Stimulated activated effector memory CD8-positive, alpha-beta T cell treated with anti-CD3 and anti-CD28 coated beads, Interleukin-12 subunit alpha, Interleukin-12 subunit beta, amount 100 ng/mL, for 72 hours (primary cell): Measurements from ENCODE around the gene WNK2.

Source experiments
- ATAC-seq: fragments of 150-1000 bp; cut with Tn5 transposase; 2 replicates; pipeline ENCODE4 v1.10.0; 2021
- DNase-seq, 2 donors: peaks; one replicate each; pipeline ENCODE4 v3.0.0; 2021 to 2022; ENCODE audit warnings: low spot score in 2 of 2
- H3K27ac Mint-ChIP-seq: one replicate; pipeline ENCODE4 v1.8.0; 2022; ENCODE audit warnings: mild to moderate bottlenecking, mixed read lengths
- H3K36me3 Mint-ChIP-seq: one replicate; pipeline ENCODE4 v1.8.0; 2022; ENCODE audit warnings: mild to moderate bottlenecking, mixed read lengths
- H3K4me1 Mint-ChIP-seq: one replicate; pipeline ENCODE4 v1.8.0; 2022; ENCODE audit warnings: mixed read lengths
- H3K4me3 Mint-ChIP-seq: one replicate; pipeline ENCODE4 v1.8.0; 2022; ENCODE audit warnings: mild to moderate bottlenecking, mixed read lengths
- H3K9me3 Mint-ChIP-seq: one replicate; pipeline ENCODE4 v1.8.0; 2022; ENCODE audit warnings: mixed read lengths

The WNK2 gene

DNA sequence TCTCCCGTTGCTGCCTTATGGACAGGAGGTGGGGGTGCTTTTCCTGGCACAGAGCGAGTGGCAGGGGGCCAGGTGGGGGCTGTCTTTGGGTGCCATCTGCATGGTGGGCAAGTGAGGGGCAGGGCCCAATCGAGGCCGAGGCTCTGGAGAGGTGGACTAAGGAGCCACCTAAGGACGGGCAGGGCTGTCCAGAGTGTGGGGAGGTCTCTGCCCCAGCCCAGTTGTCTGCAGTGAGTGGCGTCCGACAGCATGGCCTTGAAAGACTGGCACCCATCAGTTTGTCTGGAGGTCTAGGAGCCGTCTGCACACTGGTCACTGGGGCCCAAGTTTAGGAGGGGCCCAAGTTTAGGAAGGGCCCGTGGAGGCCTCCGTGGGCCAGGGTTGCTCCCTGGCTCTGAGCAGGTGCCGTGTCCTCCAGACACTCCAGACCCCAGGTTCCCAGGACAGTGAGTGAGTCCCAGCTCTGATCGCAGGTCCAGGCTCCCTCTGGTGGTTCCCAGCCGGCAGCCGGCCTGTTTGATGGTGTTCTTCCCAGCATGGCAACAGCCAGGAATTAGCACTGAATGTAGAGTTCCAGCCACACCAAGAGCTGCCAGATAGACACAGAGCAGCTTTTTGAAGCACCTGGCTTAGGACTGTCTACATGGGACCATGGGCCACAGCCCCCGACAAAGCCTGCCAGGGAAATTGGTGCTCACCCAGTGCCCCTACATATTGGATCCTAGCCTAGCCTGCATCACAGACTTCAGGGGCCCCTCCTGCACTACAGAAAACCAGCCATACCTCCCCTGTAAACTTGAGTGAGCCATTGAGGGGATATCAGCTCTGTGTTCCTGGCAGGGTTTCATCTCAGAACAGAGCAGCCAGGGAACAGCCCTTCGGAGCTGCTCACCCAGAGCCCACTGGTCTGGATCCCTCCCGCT is 120.9 kb downstream of the WNK2 start:
- Mint-ChIP-seq H3K9me3 (no peaks in the 10 kb centered on the region), H3K36me3 (no peaks in the 10 kb centered on the region), H3K4me1 (peaks cover 6% of the 10 kb centered on the region), H3K27ac (no peak overlapping the region), H3K4me3 (no peak overlapping the region)
- ATAC-seq = no peak
- DNase-seq = peak in 1 of 2 donors; percentile 48

- H3K9me3 Mint-ChIP-seq = no peaks in the 10 kb centered on the region
- DNase-seq (no peak), ATAC-seq (no peak)
- H3K27ac Mint-ChIP-seq = no peak overlapping the region
- H3K4me1 Mint-ChIP-seq = peaks cover 6% of the 10 kb centered on the region
- H3K4me3 Mint-ChIP-seq = no peak overlapping the region
- no peaks in the 10 kb centered on the region for H3K36me3 Mint-ChIP-seq
Measured at GRCh38 chr9:93305497-93306020, 121.6 kb downstream of the WNK2 start.

DNA sequence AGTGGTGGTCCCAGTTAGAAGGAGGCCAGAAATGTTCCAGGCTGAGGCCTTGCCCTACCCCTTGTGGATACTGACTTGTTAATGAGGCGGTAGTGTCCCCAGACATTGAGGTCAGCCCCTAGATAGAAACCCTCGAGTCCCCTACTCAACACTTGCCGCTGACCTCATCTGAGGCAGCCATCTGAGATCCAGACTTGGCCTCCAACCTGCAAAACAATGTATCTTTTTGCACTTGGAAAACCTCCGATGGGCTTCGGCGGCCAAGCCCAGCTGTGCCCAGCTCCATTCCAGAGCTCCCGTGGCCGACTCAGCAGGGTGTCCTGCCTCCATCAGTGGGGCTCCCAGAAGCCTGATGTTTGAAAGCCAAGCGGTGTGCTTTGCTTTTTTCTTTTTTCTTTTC is 122.1 kb downstream of the WNK2 start:
- no peak overlapping the region for H3K27ac Mint-ChIP-seq
- H3K36me3 Mint-ChIP-seq = no peaks in the 10 kb centered on the region
- ATAC-seq = no peak
- H3K4me1 Mint-ChIP-seq = peaks cover 6% of the 10 kb centered on the region
- peak in 1 of 2 donors; percentile 45 for DNase-seq
- H3K4me3 Mint-ChIP-seq = no peak overlapping the region
- H3K9me3 Mint-ChIP-seq = no peaks in the 10 kb centered on the region

GRCh38 chr9:93306579-93307091 is 122.7 kb downstream of the WNK2 start:
- peaks cover 6% of the 10 kb centered on the region for H3K4me1 Mint-ChIP-seq
- no peaks in the 10 kb centered on the region for H3K9me3 Mint-ChIP-seq
- H3K27ac Mint-ChIP-seq = no peak overlapping the region
- DNase-seq (no peak), ATAC-seq (no peak)
- no peaks in the 10 kb centered on the region for H3K36me3 Mint-ChIP-seq
- no peak overlapping the region for H3K4me3 Mint-ChIP-seq

- H3K9me3 Mint-ChIP-seq = no peaks in the 10 kb centered on the region
- ATAC-seq (no peak), DNase-seq (no peak)
- H3K27ac Mint-ChIP-seq = no peak overlapping the region
- H3K36me3 Mint-ChIP-seq = no peaks in the 10 kb centered on the region
- H3K4me1 Mint-ChIP-seq = peaks cover 1% of the 10 kb centered on the region
- no peak overlapping the region for H3K4me3 Mint-ChIP-seq
Measured at GRCh38 chr9:93307468-93308157, 123.7 kb downstream of the WNK2 start.

DNA sequence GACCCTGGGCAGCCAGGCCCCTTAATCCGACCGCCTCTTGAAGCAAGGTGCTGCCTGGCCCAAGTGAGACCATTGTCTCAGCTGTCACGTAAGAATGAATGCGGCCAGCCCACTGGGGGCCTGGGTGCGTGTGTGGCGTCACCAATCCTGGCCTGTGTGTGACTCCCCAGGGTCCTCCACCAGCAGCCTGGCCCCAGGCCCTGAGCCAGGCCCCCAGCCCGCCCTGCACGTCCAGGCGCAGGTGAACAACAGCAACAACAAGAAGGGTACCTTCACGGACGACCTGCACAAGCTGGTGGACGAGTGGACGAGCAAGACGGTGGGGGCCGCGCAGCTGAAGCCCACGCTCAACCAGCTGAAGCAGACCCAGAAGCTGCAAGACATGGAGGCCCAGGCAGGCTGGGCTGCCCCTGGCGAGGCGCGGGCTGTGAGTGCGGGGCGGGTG is 124.2 kb downstream of the WNK2 start:
- Mint-ChIP-seq H3K36me3 (no peaks in the 10 kb centered on the region), H3K9me3 (no peaks in the 10 kb centered on the region), H3K27ac (no peak overlapping the region), H3K4me3 (no peak overlapping the region), H3K4me1 (peaks cover 7% of the 10 kb centered on the region)
- ATAC-seq = no peak
- no peak for DNase-seq

DNA sequence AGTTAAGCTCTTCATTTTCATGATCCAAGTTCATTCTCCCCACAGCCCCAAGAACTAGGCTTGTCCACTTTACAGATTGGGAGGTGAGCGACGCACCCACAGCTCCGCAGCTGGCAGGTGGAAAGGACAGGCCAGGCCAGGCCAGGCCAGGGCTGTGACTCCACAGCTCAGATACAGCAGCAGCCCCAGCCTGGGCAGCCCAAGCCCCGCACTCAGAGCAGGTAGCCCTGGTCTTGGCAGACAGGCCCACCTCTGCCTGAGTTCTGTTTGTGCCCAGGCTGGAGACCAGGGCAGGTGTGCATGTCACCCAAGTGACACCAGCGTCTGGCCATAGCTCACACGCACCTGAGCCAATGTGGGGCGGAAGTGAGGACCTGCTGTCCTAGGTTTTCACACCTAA is 124.7 kb downstream of the WNK2 start:
- H3K4me3 Mint-ChIP-seq = no peak overlapping the region
- ATAC-seq = peak; percentile 27
- H3K9me3 Mint-ChIP-seq = no peaks in the 10 kb centered on the region
- no peak for DNase-seq
- no peak overlapping the region for H3K27ac Mint-ChIP-seq
- H3K36me3 Mint-ChIP-seq = no peaks in the 10 kb centered on the region
- H3K4me1 Mint-ChIP-seq = peaks cover 11% of the 10 kb centered on the region

GRCh38 chr9:93309889-93310425 is 126.0 kb downstream of the WNK2 start:
- DNase-seq (no peak), ATAC-seq (no peak)
- Mint-ChIP-seq H3K4me1 (peaks cover 12% of the 10 kb centered on the region), H3K27ac (no peak overlapping the region), H3K4me3 (no peak overlapping the region), H3K36me3 (no peaks in the 10 kb centered on the region), H3K9me3 (no peaks in the 10 kb centered on the region)

DNA sequence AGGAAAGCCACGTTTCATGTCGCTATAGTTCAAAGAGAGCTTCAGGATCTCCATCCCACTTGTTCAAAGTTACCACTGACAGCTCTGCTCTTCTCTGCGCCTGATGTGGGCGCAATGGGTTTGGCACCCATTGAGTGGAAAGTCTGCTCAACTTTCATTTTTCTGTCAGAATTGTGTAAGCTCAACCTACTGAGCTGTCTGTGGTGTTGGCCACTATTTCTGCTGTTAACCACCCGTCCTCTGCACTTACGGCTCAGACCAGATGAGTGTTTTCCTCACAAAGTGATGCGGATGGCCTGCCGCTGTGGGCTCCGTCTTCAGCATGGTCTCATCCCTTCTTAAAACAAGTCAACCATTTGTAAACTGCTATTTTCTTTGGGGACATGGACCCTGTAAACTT is 131.2 kb downstream of the WNK2 start:
- no peak overlapping the region for H3K4me3 Mint-ChIP-seq
- no peaks in the 10 kb centered on the region for H3K36me3 Mint-ChIP-seq
- ATAC-seq (peak; percentile 77), DNase-seq (no peak)
- H3K9me3 Mint-ChIP-seq = no peaks in the 10 kb centered on the region
- no peak overlapping the region for H3K27ac Mint-ChIP-seq
- H3K4me1 Mint-ChIP-seq = peaks cover 30% of the 10 kb centered on the region

DNA sequence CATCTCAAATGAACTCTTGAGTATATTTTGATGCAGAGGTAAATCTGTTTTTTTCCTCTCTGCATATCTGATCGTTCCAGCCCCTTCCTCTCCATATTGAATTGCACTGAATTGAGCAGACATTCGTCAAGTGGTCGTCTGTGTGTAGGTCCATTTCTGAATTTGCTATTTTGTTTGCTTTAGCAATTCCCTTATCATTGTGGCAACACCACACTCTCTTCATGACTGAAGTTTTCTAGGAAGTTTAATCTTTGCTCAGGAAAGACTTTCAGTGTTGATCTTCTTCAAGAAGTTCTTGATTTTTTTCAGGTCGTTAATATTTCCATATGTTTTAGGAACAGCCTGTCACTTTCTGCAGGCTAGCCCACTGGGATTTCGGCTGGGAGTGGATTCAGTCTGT is 132.0 kb downstream of the WNK2 start:
- H3K4me1 Mint-ChIP-seq = peaks cover 30% of the 10 kb centered on the region
- DNase-seq (no peak), ATAC-seq (no peak)
- H3K4me3 Mint-ChIP-seq = no peak overlapping the region
- no peaks in the 10 kb centered on the region for H3K9me3 Mint-ChIP-seq
- H3K27ac Mint-ChIP-seq = no peak overlapping the region
- H3K36me3 Mint-ChIP-seq = no peaks in the 10 kb centered on the region

DNA sequence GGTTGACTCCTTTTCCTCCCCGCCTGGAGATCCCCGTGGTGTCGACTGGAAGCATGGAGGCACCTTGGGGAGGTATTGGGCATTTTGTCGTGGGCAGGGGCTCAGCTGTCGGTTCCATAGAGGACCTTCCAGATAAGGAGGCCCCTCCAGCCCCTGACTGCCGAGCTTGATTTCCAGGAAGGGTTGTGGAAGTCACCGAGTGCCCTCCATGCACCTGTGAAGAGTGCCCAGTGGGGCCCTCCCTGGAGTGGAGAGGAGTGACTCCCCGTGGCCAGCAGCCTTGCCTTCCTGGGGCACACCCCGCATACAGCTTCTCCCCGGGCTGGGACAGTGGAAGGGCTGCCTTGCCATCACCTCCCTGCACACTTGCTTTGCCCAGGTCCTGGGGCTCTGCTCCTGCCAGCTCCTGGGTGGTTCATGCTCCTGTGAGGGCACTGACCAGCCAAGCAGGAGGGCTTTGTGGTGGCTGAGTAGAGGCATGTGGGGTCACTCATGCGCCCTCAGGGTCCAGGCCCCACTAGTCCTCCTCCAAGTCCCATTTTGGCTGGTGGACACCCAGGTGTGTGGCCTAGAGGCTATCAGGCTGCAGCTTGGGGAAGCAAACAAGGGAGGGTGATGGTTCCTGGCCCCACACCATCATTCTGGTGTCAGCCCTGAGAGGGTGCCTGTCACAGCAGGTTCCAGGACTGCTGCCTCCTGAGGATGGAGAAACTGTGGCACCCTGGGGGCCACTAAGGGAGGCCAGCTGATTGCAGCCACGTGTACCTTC is 133.0 kb downstream of the WNK2 start:
- H3K27ac Mint-ChIP-seq = no peak overlapping the region
- DNase-seq (no peak), ATAC-seq (no peak)
- no peak overlapping the region for H3K4me3 Mint-ChIP-seq
- peaks cover 30% of the 10 kb centered on the region for H3K4me1 Mint-ChIP-seq
- no peaks in the 10 kb centered on the region for H3K9me3 Mint-ChIP-seq
- H3K36me3 Mint-ChIP-seq = no peaks in the 10 kb centered on the region

- Mint-ChIP-seq H3K36me3 (no peaks in the 10 kb centered on the region), H3K27ac (peak overlapping the region; percentile 41), H3K4me3 (no peak overlapping the region), H3K4me1 (peaks cover 29% of the 10 kb centered on the region), H3K9me3 (no peaks in the 10 kb centered on the region)
- DNase-seq = no peak
- ATAC-seq = no peak
Measured at GRCh38 chr9:93317495-93318094, 133.7 kb downstream of the WNK2 start.

DNA sequence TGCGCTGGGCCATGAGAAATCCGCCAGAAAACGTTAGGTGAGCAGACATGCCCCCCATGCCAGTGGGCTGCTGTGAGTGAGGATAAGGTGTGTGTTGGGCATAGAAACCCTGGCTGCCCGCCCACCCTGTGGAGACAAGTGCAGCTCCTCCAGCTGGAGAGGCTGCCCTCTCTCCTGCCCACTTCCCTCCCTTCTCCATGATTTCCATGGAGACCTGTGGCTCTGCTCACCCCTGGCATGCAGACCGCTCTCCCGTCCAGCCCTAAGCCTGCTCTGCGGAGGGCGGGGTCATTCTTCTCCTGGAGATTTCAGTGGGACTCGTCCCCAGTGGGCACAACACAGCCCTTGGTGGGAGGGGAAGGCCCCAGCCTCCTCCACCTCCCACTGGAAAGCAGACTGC is 134.5 kb downstream of the WNK2 start:
- no peaks in the 10 kb centered on the region for H3K9me3 Mint-ChIP-seq
- no peak overlapping the region for H3K4me3 Mint-ChIP-seq
- ATAC-seq (no peak), DNase-seq (no peak)
- peaks cover 21% of the 10 kb centered on the region for H3K4me1 Mint-ChIP-seq
- no peak overlapping the region for H3K27ac Mint-ChIP-seq
- H3K36me3 Mint-ChIP-seq = no peaks in the 10 kb centered on the region

DNA sequence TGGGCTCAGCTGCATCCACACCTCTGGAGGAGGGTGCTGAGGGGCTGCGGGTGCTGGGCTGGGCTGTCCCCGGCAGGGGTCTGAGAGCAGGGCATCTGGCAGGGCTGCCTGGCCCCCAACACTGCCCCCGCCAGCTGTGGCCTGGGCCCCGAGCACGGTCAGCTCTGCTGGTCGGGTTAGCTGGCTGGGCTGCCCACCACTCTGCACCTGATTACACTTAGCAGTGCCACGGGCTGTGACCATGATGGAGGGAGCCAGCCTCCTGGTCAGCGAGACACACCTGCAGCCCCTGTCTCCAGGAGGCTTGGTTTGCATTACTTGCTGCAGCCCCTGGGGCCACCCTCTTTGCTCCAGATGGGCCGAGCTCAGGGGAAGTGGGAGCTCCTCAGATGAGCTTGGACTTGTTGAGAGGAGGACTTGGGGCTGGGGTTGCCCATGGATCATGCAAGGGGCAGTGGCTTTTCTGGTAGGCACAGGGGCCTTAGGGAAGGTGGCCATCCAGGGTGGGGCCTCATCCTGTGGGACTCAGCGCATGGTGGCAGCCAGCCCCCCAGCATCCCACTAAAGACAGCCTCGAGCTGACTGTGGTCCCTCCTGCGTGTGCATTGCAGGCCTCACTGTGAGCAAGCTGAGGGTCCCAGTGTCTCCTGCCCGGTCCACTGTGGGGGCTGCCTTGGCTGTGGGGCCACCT is 135.5 kb downstream of the WNK2 start:
- DNase-seq (no peak), ATAC-seq (no peak)
- Mint-ChIP-seq H3K36me3 (no peaks in the 10 kb centered on the region), H3K9me3 (no peaks in the 10 kb centered on the region), H3K4me3 (no peak overlapping the region), H3K27ac (no peak overlapping the region), H3K4me1 (peaks cover 20% of the 10 kb centered on the region)
